GM12892 (cell line): ENCODE measurements around the gene CREBRF.

Experiments used
- POLR2A ChIP-seq: IDR thresholded peaks from 2 replicates; pipeline ENCODE4 v1.6.1; 2011; ENCODE audit warnings: low read depth, low read length, control low read depth
- POLR2AphosphoS5 ChIP-seq: IDR thresholded peaks from 2 replicates; pipeline ENCODE4 v1.6.1; 2011; ENCODE audit warnings: low read depth, low read length, control low read depth
- TAF1 ChIP-seq: IDR thresholded peaks from 2 replicates; pipeline ENCODE4 v1.6.1; 2011; ENCODE audit warnings: low read depth, mild to moderate bottlenecking, control low read depth, low read length, borderline replicate concordance

DNA sequence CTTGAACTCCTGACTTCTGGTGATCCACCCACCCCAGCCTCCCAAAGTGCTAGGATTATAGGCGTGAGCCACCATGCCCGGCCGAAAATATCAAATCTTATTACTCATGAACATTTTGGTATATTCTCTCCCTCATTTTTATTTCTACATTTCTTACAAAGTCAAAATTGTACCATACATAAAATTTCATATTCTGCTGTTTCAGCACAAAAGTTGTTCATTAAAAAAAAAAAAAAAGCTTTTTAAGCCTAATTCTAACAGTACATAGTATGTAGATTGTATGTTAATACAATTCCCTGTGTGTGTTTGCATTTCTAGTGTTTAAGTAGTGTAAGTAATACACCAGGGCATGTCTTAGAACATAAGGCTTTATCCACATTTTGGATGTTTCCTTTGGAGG lies 103.1 kb downstream of the CREBRF start:
- no peak for TF ChIP-seq POLR2AphosphoS5
- no peak for TF ChIP-seq POLR2A
- TF ChIP-seq TAF1: no peak
